T47D (cell line): ENCODE results near the gene TBX5.

ENCODE experiments used
- DNase-seq, 2 experiments: peaks; one replicate each; pipeline versions ENCODE4 v3.0.0 to v3.0.0-alpha.2; 2011 to 2012; ENCODE audit warnings: low read depth in 1 of 2, low spot score in 1 of 2
- JUND ChIP-seq: IDR thresholded peaks from 2 replicates; pipeline ENCODE4 v1.6.1; 2012; ENCODE audit warnings: low read depth
- in situ Hi-C: cut with HindIII; loops from 2 replicates; pipeline ENCODE4 v1.10.0; 2016; ENCODE audit warnings: low sequenced_read_pairs, low pct_unique_long_range_greater_than_20kb

TBX5 gene

DNA sequence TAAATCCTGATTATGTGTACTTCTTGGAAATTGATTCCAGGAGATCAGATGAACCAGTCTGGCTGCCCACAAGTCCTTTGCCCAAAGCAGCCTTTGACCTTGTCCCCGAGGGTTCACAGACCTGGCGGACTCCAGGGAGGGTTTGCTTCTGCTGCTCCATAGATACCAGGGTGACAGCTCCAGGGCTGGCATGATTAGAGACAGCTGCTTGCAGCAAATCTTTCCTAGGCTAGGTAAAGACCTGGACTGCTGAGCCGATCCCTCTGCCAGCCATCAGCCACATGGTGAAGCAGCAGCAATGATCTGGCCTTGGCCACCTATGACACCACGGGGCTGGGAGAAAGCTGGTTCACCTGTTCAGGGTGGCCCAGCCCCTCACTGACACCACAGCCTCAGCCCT is 10.1 kb upstream of the TBX5 start:
- no peak for TF ChIP-seq JUND
- in situ Hi-C loops = no loop called here

DNA sequence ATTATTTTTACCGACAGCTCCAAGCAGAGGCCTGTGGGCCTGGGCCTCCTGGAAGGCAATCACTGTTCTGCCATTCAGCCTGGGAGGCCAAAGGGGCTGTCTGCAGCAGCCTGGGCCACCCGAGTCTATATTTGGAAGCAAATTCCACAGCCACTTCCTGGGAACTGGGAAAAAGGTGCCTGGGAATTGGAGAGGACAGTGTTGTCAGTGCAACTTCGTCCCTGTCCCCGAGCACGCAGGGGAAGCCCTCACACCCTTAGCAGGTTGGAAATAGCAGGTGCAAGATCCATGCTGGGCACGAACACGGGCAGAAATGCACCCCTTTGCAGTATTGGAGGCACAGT is 9.6 kb upstream of the TBX5 start:
- no peak for TF ChIP-seq JUND
- no peak for DNase-seq
- in situ Hi-C loops = no loop called here

More for the DNA sequence above, 10.1 kb upstream of the TBX5 start:
- no peak for DNase-seq

DNA sequence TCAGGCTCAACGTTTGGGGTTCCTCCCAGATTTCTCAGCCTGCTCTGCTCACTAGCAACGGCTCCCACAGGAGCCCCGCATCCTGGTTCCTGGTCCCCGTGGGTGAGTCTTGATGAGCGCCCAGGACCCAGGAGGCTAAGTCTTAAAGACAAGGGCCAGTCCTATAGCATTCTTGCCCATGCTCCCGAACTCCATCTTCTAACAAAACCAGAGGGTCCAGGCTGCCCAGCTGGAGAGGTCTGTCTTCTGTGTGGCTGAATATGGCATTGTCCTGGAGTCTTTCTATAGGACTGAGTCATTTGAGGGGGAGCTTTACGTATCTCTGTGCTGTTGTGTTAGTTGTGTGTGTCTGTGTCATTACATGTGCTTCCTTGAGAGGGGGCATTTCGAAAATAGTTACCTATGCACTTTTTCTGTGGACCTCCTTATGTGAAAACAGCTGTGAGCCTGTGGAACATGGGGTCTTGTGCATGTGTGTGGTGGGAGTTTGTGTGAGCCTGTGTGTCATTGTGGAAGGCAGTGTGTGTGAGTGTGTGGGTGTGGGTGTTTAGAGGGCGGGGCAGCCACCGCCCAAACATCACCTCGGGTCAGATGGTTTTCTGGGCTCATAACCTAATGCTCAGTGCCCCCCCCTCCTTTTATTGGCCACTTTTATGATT is 9.1 kb upstream of the TBX5 start:
- in situ Hi-C loops = no loop called here
- no peak for DNase-seq
- TF ChIP-seq JUND = no peak

DNA sequence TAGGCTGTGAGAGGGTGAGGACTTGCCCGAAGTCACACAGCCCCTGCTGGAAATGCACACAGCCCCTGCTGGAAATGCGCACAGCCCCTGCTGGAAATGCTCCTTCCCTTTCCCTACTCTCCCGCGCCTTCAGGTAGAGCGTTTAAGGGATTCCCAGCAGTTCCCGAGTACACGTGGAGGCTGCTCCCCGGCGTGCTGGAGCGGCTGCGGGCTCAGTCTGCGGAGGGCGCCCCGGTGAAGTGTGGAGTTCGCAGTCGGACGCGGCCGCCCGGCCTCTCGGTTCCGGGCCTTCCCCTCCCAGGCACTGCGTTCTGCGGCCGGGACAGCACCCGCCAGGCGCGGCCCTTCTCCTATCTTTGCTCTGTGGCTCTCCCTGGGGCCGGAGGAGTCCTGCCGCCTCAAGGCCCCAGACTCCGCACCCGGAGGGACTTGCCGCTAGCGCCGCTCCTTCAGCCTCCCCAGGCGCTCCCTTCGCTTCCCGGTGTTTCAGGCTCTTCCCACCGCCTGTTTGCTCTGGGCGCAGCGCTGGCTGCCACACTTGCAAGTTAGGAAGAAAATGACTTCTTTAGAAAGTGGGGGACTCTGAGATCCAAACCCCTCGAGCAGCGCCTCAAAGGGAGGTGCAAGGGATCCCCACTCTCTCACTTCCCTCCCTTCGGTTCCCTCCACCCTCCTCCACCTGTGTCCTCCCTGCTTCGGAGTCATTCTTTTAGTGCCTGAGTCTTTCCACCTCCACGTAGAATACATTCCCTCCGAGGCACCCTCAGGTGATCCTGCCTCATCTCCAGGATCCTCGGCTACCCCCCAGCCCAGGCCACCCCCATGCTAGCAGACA is 8.3 kb upstream of the TBX5 start:
- in situ Hi-C loops = no loop called here
- DNase-seq = no peak
- no peak for TF ChIP-seq JUND

DNA sequence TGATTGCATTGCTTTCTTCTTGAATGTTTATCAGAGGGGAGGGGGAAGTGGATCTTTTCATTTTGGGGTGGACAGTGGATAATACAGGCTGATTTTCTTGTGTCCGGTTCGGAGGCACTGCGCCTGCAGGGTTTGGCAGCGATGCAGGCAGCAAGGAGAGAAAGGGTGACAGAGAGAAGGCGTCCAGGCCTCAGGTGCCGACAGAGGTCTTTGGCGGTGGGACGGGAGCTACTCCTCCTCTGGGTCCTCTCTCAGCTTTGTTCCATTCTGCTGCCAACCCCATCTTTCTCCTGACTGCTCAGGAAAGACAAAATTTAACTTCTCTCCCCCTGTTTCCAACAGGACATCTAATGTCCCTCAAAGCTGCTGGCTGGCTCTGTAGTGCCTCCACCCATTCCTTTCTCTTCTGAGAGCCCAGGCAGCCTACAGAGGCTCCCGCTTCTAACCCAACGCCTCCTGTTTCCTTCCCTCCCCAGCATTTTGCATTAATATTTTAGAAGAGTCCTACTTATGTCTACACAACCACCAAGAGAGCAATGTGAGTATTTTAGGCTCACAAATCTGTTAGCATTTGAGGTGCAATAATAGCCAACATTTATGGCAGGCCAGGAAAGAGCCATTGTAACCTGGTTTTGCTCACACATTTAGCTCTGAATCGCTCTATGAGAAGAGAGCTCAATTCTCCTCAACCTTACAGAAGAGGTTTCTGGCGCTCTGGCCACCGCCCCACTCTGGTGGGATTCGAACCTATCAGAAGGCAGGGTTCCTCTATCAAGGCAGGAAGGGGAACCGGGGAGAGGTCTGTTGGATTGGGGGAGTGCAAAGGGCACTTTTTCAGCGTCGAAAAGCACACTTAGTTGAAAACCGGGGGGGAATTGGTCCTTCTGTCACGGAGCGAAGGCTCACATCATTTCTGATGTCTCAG is 7.1 kb upstream of the TBX5 start:
- no peak for TF ChIP-seq JUND
- in situ Hi-C loops = no loop called here
- DNase-seq = no peak

DNA sequence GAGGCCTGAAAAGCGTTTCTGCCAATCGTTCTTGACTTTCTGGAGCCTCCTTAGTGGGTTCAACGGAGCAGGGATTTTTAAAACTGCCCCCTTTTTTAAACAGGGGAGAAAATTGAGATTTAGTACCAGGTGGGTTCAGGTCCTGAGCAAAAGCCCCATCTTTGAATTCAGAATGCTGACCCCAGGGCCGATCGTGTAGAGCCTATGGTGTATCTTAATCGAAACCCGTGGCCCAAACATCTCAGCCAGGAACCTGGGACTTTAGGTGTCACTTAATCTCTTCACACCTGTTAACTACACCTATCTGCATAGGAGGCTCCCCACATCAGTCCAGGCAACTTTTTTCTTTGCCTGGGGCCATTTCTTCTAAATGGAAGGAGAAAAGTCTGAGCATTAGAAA is 6.4 kb upstream of the TBX5 start:
- DNase-seq = no peak
- in situ Hi-C loops = no loop called here
- TF ChIP-seq JUND = no peak

DNA sequence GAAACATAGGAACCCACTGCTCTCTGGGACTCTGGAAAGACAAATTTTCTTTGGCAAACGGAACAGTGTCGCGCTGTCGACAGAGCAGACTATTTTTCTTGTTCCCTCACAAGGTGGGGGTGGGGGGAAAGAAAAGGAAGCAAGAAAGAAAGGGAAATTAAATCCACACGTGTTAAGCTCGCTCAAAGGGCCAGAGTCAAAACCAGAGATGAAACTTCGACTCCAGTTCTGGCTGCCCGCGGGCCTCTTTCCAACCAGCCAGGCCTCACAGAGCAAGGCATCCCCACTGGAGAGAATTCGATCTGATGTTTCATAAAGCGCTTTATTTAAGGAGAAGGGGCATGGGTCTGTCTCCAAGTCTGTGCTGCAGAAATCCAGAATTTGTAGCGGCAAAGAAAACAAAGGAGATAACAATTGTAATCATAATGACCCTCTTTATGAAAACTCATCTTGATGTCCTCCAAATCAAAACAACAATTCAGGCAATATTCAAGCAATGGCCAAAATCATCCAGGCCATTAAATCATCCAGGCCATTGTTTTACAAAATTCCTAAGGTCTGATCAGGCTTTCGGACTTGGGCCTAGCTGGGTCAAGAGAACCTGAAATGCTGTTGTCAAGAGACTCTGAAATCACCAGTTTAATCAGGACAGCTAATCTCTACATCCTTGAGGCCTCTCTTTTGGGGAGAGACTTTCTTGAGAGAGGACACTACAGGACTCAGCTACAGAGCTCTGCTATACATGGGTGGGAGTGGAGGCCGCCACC is 5.3 kb upstream of the TBX5 start:
- DNase-seq = no peak
- in situ Hi-C loops = no loop called here
- no peak for TF ChIP-seq JUND

DNA sequence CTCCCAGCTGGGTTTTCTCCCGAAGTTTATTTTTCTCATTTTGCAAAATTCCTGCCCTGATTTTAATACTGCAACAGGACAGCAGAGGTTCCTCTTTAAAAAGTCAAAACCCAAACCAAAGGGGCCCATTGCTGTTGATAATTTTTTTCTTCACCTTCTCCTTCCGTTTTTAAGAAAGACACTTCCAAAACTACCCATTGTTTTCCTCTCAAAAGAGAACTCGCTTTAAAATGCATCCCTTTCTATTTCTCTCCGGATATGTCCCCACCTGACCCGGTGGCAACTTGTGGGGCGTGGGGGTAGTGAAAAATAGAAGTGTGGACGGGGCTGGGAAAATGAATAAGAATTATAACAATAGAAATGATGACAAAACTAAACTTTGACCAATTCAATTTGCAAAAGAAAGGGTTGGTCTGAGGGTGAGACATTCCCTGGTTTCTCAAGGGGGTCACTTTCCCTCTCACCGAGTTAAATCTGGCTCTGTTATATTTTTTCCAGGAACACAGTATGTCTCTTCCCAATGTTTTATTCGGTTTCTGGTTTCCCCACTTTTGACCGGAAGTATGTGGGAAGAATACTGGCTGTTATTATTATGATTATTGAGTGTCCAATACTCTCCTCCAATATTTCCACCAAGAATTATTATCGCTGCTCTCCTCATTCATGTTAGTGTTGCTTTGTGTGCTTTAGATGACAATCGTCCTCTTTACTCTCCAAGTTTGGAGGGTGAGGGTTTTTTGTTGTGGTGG is 4.1 kb upstream of the TBX5 start:
- in situ Hi-C loops = no loop called here
- DNase-seq = no peak
- no peak for TF ChIP-seq JUND

DNA sequence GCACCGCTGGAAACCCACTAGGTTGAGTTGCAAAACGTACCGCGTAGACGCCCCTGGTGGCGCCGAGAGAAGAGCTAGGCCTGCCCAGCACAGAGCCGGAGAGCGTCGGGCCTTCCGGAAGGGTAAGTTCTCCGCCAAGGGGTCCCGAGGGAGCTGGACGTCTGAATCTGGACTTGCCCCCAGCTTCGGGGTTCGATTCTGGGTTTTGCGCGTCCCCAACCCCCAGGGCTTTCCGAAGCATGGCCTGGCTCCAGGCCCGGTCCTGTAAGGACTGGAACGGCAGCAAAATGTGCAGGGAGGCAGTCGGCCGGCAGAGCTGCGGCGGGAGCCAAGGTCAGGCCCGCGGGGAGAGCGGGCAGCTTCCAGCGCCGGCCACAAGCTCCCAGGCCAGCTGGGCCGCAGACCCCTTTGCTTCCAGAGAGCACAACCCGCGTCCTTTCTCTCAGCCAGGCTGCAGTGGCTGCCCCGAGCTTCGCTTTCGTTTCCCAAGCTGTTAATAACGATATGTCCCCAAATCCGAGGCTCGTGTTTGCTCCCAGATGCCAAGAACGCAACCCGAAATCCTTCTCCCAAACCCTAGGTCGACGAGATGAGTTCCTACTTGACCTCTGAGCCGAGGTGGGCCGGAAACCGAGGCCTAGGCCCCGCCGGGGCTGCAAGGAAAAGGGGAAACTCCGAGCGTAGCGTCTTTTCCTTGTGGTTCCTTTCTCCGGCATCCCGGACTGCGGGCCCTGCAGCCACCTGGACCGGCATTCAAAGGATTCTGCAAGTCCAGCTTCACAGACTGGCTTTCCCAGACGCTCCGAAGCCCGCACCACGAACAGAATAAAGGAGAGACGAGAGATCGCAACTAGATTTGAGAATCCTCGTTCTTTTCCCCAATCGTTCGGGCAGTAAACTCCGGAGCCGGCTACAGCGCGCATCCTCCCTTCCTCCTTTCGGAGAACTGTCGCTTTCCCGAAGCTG is 3.2 kb upstream of the TBX5 start:
- no peak for DNase-seq
- in situ Hi-C loops = no loop called here
- TF ChIP-seq JUND = no peak

DNA sequence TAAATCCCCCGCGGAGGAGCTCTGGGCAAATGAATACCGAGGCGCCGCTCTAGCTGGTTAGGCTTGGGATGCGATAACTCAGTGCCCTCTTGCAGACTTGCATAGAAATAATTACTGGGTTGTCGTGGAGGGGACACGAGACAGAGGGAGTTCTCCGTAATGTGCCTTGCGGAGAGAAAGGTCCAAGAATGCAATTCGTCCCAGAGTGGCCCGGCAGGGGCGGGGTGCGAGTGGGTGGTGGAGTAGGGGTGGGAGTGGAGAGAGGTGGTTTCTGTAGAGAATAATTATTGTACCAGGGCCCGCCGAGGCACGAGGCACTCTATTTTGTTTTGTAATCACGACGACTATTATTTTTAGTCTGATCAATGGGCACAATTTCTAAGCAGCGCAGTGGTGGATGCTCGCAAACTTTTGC is 2.5 kb upstream of the TBX5 start:
- no peak for DNase-seq
- in situ Hi-C loops = no loop called here
- TF ChIP-seq JUND = no peak

DNA sequence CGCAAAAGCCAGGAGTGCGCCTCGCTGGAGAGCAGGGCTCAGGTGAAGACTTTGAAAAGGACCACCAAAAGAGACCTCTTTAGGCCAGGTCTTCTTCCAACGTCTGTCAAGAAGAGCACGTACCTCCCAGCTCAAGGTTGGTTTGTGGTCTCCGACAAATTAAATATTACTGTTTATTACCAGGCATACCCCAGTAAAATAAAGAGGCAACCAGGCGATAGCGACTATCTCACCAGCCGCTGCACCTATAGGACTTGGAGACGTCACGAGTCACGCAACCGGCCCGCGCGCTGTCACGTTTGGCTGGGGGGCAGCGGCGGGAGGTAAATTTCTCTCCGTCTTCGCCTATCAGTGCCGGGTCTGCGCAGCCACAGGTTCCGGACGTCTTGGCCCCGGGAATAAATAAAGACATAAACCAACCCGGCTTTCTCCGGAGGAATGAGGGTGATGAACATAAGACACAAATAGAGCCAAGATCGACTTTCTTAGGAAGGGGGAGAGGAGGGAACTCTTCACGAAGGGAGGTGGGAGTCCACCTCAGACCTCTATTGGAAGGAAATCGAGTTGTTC is 2.0 kb upstream of the TBX5 start:
- no peak for DNase-seq
- no peak for TF ChIP-seq JUND
- in situ Hi-C loops = no loop called here
